OCI-LY3 (cell line): ENCODE results near the gene LPP.

Experiments
- H2AFZ ChIP-seq: fragments of 200-600, 300-600 bp; shearing (Covaris generic); 2 replicates; pipeline ENCODE4 v1.6.0; 2014; ENCODE audit warnings: antibody characterized with exemption, low read depth, low read length
- H3K27ac ChIP-seq: fragments of 200-600, 300-600 bp; sonication (generic); 2 replicates; pipeline ENCODE4 v1.5.1; 2014; ENCODE audit warnings: mild to moderate bottlenecking, low read length, moderate library complexity, mixed read lengths
- H3K27me3 ChIP-seq: fragments of 200-600, 300-600 bp; sonication (generic); 2 replicates; pipeline ENCODE4 v1.6.1; 2014; ENCODE audit warnings: low read depth, low read length, mixed read lengths
- H3K36me3 ChIP-seq: fragments of 200-600, 300-600 bp; sonication (generic); replicated peaks from 2 replicates; pipeline ENCODE3; 2014; ENCODE audit warnings: low read depth, low read length, mixed read lengths
- H3K4me1 ChIP-seq: fragments of 300-600, 200-600 bp; sonication (generic); 2 replicates; pipeline ENCODE4 v1.6.1; 2014; ENCODE audit warnings: low read length, mixed read lengths
- H3K4me2 ChIP-seq: fragments of 200-600, 300-600 bp; sonication (generic); 2 replicates; pipeline ENCODE4 v1.6.1; 2014; ENCODE audit warnings: low read length, mixed read lengths
- H3K4me3 ChIP-seq: fragments of 300-600, 200-600 bp; sonication (generic); 2 replicates; pipeline ENCODE4 v1.5.1; 2014; ENCODE audit warnings: antibody characterized with exemption, mild to moderate bottlenecking, low read length, moderate library complexity
- H3K79me2 ChIP-seq: fragments of 300-600, 200-600 bp; shearing (Covaris generic); 2 replicates; pipeline ENCODE4 v1.6.1; 2014; ENCODE audit warnings: mild to moderate bottlenecking, low read length, mixed read lengths
- H3K9ac ChIP-seq: fragments of 300-600, 200-600 bp; shearing (Covaris generic); 2 replicates; pipeline ENCODE4 v1.6.0; 2014; ENCODE audit warnings: mild to moderate bottlenecking, low read length, moderate library complexity
- H3K9me3 ChIP-seq: fragments of 200-600, 300-600 bp; shearing (Covaris generic); 2 replicates; pipeline ENCODE4 v1.6.1; 2014; ENCODE audit warnings: low read length, mixed read lengths; ENCODE audit not compliant: insufficient read depth
- H4K20me1 ChIP-seq: fragments of 200-600, 300-600 bp; sonication (generic); 2 replicates; pipeline ENCODE4 v1.6.1; 2016; ENCODE audit warnings: low read length, mixed read lengths; ENCODE audit not compliant: insufficient read depth
- EZH2phosphoT487 ChIP-seq: fragments of 200-600 bp; shearing (Covaris generic); IDR thresholded peaks from 2 replicates; pipeline ENCODE4 v1.6.1; 2018; ENCODE audit warnings: antibody characterized with exemption, mixed run types, low read depth
- TF ChIP-seq, protein P1 (sequence below): fragments of 200-600, 300-600 bp; sonication (generic); IDR thresholded peaks from 2 replicates; pipeline ENCODE4 v1.5.1; 2014; ENCODE audit warnings: antibody characterized with exemption, low read length, low read depth

LPP gene

GRCh38 chr3:188243124-188243795 is 89.3 kb downstream of the LPP start:
- Histone ChIP-seq H3K4me2 (peak overlapping the region; percentile 76), H3K9ac (0 out of 2 replicates have a peak overlapping the region, but pooled peaks have one; percentile 33), H3K27ac (peak overlapping the region; percentile 59; the same call in 1 of the 2 replicates), H4K20me1 (no peaks in the 10 kb centered on the region), H3K4me3 (no peak overlapping the region), H3K79me2 (no peaks in the 10 kb centered on the region), H2AFZ (no peak overlapping the region), H3K27me3 (no peaks in the 10 kb centered on the region), H3K4me1 (peaks cover 47% of the 10 kb centered on the region), H3K9me3 (peaks cover 8% of the 10 kb centered on the region; the same call in 1 of the 2 replicates), H3K36me3 (no peaks in the 10 kb centered on the region)
- TF ChIP-seq, protein P1, sequence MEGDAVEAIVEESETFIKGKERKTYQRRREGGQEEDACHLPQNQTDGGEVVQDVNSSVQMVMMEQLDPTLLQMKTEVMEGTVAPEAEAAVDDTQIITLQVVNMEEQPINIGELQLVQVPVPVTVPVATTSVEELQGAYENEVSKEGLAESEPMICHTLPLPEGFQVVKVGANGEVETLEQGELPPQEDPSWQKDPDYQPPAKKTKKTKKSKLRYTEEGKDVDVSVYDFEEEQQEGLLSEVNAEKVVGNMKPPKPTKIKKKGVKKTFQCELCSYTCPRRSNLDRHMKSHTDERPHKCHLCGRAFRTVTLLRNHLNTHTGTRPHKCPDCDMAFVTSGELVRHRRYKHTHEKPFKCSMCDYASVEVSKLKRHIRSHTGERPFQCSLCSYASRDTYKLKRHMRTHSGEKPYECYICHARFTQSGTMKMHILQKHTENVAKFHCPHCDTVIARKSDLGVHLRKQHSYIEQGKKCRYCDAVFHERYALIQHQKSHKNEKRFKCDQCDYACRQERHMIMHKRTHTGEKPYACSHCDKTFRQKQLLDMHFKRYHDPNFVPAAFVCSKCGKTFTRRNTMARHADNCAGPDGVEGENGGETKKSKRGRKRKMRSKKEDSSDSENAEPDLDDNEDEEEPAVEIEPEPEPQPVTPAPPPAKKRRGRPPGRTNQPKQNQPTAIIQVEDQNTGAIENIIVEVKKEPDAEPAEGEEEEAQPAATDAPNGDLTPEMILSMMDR: no peak
- no peak for TF ChIP-seq EZH2phosphoT487

DNA sequence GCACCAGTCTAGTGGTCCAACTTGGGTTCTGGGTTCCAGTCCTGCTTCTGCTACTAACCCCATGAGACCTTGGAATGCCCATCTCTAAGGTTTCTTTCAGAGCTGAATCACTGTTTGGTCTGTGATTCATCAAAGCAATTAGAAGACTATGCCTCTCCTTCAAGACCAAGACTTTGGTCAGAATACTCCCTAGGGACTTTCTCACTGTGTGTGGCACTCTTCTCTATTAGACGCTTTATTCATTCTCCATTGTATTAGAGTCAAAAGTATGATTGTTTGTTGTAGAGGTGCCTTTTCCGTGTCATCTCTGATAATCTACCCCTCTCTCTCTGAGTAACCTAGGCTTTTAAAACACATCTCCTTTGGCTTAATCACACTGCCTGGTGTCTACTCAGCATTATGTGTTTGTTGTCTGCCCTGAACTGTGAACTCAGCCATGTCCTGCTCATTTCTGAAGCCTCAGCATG is 90.5 kb downstream of the LPP start:
- Histone ChIP-seq H3K9me3 (peaks cover 8% of the 10 kb centered on the region; the same call in 1 of the 2 replicates), H3K4me2 (no peak overlapping the region), H3K27ac (no peak overlapping the region), H3K79me2 (no peaks in the 10 kb centered on the region), H4K20me1 (no peaks in the 10 kb centered on the region), H2AFZ (no peak overlapping the region), H3K4me1 (peaks cover 38% of the 10 kb centered on the region), H3K36me3 (no peaks in the 10 kb centered on the region), H3K27me3 (no peaks in the 10 kb centered on the region), H3K4me3 (no peak overlapping the region), H3K9ac (no peak overlapping the region)
- TF ChIP-seq, protein P1: no peak
- TF ChIP-seq EZH2phosphoT487: no peak

DNA sequence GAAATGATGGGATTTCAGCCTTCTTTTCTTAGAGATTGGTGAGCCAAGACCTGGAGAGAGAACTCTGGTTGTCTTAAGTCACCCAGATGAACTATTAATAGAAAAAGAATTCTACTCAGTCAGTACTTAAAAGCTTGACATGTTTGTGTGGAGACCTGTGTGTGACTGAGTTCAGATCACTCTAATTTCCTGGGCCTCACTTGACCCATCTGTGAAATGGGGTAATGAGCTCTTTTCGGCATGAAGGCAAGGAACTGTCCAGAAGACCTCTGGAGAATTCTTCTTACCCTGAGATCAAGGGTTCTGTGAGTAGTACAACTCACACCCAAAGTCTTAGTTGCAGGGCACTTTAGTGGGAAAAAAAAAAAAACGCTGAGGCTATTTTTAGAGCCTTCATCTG is 92.9 kb downstream of the LPP start:
- H3K36me3 ChIP-seq: no peaks in the 10 kb centered on the region
- H3K4me1 ChIP-seq: peaks cover 32% of the 10 kb centered on the region
- H3K27me3 ChIP-seq: no peaks in the 10 kb centered on the region
- TF ChIP-seq, protein P1: no peak
- no peak for TF ChIP-seq EZH2phosphoT487
- H3K4me2 ChIP-seq: no peak overlapping the region
- no peaks in the 10 kb centered on the region for H3K79me2 ChIP-seq
- no peak overlapping the region for H3K4me3 ChIP-seq
- H3K9ac ChIP-seq: no peak overlapping the region
- no peaks in the 10 kb centered on the region for H4K20me1 ChIP-seq
- H3K27ac ChIP-seq: no peak overlapping the region
- no peak overlapping the region for H2AFZ ChIP-seq
- H3K9me3 ChIP-seq: no peaks in the 10 kb centered on the region; the same call in 1 of the 2 replicates

GRCh38 chr3:188248036-188248561 is 94.1 kb downstream of the LPP start:
- no peak overlapping the region for H3K9ac ChIP-seq
- peak overlapping the region; percentile 35 for H3K4me2 ChIP-seq

More at GRCh38 chr3:188248036-188248561, 94.1 kb downstream of the LPP start:
- Histone ChIP-seq H3K4me3 (no peak overlapping the region), H3K36me3 (no peaks in the 10 kb centered on the region), H3K27me3 (no peaks in the 10 kb centered on the region), H2AFZ (no peak overlapping the region), H3K79me2 (no peaks in the 10 kb centered on the region), H3K4me1 (peaks cover 20% of the 10 kb centered on the region), H4K20me1 (no peaks in the 10 kb centered on the region), H3K9me3 (no peaks in the 10 kb centered on the region), H3K27ac (no peak overlapping the region)
- TF ChIP-seq, protein P1: no peak
- no peak for TF ChIP-seq EZH2phosphoT487
